ENCODE measurements around the gene PRDM16. TPM values are rescaled to one million over a fixed set of nuclear protein-coding genes. Genes with fewer than 3 reads are reported as not detected.

The PRDM16 gene
- total and polyA plus RNA-seq, 2 of the 13 experiments (the other 11 are each of a cell fraction or from before 2014, with no cell fraction given) = 0.15 to 0.81 TPM

DNA sequence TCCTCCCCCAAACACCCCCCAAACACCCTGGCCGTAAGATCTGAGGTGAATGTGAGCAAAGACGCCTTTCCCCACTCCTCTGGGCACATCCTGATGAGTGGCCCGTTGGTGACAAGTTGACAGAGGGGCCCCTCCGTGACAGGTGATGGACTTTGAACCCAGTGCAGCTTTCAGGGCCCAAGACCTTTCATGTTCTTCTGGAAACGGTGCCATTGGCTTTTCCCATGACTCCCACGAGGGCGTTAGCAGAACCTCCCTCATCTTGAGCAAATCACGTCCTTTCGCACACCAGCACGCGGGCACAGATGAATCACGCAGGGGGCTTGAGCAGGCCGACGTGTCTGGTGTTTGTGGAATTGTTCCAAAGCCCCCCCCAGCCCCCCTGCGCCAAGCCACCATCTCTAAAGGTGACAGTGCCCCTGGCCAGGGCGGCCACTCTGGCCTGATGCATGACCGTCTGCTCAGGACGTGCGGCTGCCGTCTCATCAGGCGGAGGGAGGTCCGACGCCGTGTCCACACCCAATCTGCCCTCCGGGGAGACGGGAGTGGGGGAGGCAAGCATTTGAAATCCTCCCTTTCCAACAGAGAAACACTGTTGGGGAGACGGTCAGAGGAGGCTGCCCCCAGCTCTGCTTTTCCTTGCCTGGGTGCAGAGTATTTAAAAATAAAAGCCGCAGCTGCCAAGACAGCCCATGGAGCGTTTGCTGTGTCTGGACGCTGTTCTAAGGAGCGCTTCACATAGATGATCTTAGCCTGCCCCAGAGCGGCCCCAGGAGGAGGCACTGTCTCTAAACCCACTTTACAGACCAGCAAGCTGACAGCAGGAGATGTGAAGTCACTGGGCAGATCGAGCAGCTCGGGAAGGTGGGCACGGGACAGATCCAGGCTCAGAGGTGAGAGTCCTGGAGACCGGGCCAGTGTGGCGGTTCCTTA is 287.2 kb downstream of the PRDM16 start (continued):
- TF ChIP-seq, protein P1, sequence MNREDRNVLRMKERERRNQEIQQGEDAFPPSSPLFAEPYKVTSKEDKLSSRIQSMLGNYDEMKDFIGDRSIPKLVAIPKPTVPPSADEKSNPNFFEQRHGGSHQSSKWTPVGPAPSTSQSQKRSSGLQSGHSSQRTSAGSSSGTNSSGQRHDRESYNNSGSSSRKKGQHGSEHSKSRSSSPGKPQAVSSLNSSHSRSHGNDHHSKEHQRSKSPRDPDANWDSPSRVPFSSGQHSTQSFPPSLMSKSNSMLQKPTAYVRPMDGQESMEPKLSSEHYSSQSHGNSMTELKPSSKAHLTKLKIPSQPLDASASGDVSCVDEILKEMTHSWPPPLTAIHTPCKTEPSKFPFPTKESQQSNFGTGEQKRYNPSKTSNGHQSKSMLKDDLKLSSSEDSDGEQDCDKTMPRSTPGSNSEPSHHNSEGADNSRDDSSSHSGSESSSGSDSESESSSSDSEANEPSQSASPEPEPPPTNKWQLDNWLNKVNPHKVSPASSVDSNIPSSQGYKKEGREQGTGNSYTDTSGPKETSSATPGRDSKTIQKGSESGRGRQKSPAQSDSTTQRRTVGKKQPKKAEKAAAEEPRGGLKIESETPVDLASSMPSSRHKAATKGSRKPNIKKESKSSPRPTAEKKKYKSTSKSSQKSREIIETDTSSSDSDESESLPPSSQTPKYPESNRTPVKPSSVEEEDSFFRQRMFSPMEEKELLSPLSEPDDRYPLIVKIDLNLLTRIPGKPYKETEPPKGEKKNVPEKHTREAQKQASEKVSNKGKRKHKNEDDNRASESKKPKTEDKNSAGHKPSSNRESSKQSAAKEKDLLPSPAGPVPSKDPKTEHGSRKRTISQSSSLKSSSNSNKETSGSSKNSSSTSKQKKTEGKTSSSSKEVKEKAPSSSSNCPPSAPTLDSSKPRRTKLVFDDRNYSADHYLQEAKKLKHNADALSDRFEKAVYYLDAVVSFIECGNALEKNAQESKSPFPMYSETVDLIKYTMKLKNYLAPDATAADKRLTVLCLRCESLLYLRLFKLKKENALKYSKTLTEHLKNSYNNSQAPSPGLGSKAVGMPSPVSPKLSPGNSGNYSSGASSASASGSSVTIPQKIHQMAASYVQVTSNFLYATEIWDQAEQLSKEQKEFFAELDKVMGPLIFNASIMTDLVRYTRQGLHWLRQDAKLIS (CRISPR knock-in tag; IDR thresholded peaks at IDR 0.05) = no peak
- TF ChIP-seq, protein P2, sequence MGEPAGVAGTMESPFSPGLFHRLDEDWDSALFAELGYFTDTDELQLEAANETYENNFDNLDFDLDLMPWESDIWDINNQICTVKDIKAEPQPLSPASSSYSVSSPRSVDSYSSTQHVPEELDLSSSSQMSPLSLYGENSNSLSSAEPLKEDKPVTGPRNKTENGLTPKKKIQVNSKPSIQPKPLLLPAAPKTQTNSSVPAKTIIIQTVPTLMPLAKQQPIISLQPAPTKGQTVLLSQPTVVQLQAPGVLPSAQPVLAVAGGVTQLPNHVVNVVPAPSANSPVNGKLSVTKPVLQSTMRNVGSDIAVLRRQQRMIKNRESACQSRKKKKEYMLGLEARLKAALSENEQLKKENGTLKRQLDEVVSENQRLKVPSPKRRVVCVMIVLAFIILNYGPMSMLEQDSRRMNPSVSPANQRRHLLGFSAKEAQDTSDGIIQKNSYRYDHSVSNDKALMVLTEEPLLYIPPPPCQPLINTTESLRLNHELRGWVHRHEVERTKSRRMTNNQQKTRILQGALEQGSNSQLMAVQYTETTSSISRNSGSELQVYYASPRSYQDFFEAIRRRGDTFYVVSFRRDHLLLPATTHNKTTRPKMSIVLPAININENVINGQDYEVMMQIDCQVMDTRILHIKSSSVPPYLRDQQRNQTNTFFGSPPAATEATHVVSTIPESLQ (CRISPR knock-in tag; conservative IDR thresholded peaks at IDR 0.05) = no peak
- no peak for TF ChIP-seq SALL2 (CRISPR knock-in tag; IDR thresholded peaks at IDR 0.05)
- no peak for TF ChIP-seq RARG (CRISPR knock-in tag; IDR thresholded peaks at IDR 0.05; ENCODE audit: low read depth)
- TF ChIP-seq PHF8 (CRISPR knock-in tag; IDR thresholded peaks at IDR 0.05) = no peak
- TF ChIP-seq, protein P3, sequence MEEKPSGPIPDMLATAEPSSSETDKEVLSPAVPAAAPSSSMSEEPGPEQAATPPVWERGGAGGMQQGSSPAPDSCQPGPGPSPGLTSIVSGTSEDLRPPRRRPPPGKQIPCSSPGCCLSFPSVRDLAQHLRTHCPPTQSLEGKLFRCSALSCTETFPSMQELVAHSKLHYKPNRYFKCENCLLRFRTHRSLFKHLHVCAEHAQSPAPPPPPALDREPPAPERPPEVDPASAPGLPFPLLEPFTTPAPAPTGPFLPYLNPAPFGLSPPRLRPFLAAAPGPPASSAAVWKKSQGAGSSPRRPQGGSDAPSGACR (CRISPR knock-in tag; IDR thresholded peaks at IDR 0.05) = peak; percentile 45; the same call in 1 of the 2 replicates
- no peak for TF ChIP-seq ATRX (CRISPR knock-in tag; IDR thresholded peaks at IDR 0.05; ENCODE audit: borderline replicate concordance)
- no peak for TF ChIP-seq ZNF124 (CRISPR knock-in tag; IDR thresholded peaks at IDR 0.05)
- TF ChIP-seq, protein P4, sequence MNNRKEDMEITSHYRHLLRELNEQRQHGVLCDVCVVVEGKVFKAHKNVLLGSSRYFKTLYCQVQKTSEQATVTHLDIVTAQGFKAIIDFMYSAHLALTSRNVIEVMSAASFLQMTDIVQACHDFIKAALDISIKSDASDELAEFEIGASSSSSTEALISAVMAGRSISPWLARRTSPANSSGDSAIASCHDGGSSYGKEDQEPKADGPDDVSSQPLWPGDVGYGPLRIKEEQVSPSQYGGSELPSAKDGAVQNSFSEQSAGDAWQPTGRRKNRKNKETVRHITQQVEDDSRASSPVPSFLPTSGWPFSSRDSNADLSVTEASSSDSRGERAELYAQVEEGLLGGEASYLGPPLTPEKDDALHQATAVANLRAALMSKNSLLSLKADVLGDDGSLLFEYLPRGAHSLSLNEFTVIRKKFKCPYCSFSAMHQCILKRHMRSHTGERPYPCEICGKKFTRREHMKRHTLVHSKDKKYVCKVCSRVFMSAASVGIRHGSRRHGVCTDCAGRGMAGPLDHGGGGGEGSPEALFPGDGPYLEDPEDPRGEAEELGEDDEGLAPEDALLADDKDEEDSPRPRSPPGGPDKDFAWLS (CRISPR knock-in tag; IDR thresholded peaks at IDR 0.05; ENCODE audit: borderline replicate concordance) = no peak
- peak; percentile 77 for TF ChIP-seq SALL1 (CRISPR knock-in tag; IDR thresholded peaks at IDR 0.05)
- TF ChIP-seq ZNF670 (CRISPR knock-in tag; IDR thresholded peaks at IDR 0.05; ENCODE audit: borderline replicate concordance) = no peak
- peak; percentile 85 for TF ChIP-seq GATAD2A (CRISPR knock-in tag; IDR thresholded peaks at IDR 0.05)
- no peak for TF ChIP-seq SNAI1 (CRISPR knock-in tag; IDR thresholded peaks at IDR 0.05; ENCODE audit: borderline replicate concordance)
- no peak for TF ChIP-seq ZNF274 (CRISPR knock-in tag; IDR thresholded peaks at IDR 0.05)
- no peak for TF ChIP-seq ETV5 (CRISPR knock-in tag; IDR thresholded peaks at IDR 0.05; ENCODE audit: borderline replicate concordance)
- TF ChIP-seq, protein P5, sequence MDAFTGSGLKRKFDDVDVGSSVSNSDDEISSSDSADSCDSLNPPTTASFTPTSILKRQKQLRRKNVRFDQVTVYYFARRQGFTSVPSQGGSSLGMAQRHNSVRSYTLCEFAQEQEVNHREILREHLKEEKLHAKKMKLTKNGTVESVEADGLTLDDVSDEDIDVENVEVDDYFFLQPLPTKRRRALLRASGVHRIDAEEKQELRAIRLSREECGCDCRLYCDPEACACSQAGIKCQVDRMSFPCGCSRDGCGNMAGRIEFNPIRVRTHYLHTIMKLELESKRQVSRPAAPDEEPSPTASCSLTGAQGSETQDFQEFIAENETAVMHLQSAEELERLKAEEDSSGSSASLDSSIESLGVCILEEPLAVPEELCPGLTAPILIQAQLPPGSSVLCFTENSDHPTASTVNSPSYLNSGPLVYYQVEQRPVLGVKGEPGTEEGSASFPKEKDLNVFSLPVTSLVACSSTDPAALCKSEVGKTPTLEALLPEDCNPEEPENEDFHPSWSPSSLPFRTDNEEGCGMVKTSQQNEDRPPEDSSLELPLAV (CRISPR knock-in tag; conservative IDR thresholded peaks at IDR 0.05; ENCODE audit: low read depth) = no peak
